ENCODE measurements around the gene U2SURP. TPM values are rescaled to one million over a fixed set of nuclear protein-coding genes. Genes with fewer than 3 reads are reported as not detected.

U2SURP gene
- total RNA-seq, result 10 to 100 TPM; 26.3 to 33.7 TPM

DNA sequence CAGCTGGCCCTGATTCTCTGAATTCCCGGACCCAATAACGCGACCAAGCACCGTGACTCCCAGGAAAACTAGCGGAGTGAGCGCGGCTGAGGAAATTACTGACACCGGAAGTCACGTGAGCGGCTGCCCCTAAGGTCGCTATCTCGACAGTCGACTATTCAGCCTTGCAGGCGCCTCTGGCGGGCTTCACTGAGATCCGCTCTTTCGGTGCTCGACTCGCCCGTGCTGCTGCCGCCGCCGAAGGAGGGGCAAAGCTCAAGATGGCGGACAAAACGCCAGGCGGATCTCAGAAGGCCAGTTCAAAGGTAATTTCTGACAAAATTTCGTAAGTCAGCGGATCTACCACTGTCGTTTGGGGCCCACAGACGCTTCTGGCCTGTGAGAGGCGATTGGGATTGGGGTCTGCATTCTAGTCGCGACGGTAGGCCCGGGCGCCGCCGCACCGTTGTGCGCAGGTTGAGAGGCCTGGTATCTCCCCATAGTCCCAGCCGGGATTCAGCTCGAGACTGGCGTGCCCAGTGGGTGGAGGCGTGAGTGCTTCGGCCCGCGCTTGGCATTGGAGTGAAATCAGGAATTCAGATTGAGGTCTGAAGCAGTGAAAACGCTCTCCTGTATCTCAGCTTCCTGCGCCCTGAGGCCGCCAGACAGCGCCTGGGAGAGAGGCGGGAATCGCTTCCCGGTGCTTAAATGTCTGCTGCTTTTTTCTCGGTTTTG is at the start of gene U2SURP:
Gene U2SURP, plus strand, starts transcription at position 202 of the 714 bp plus-strand sequence. Its CDS starts 59 bp downstream, at position 261.
- peaks cover 0 to 52% of the 10 kb centered on the region in 2 donors for H3K4me1 ChIP-seq
- peak within 1 kb of the TSS; percentile 89 to 97 for H3K4me3 ChIP-seq
- no peaks in the 10 kb centered on the region for H3K36me3 ChIP-seq
- TF ChIP-seq, protein P1, sequence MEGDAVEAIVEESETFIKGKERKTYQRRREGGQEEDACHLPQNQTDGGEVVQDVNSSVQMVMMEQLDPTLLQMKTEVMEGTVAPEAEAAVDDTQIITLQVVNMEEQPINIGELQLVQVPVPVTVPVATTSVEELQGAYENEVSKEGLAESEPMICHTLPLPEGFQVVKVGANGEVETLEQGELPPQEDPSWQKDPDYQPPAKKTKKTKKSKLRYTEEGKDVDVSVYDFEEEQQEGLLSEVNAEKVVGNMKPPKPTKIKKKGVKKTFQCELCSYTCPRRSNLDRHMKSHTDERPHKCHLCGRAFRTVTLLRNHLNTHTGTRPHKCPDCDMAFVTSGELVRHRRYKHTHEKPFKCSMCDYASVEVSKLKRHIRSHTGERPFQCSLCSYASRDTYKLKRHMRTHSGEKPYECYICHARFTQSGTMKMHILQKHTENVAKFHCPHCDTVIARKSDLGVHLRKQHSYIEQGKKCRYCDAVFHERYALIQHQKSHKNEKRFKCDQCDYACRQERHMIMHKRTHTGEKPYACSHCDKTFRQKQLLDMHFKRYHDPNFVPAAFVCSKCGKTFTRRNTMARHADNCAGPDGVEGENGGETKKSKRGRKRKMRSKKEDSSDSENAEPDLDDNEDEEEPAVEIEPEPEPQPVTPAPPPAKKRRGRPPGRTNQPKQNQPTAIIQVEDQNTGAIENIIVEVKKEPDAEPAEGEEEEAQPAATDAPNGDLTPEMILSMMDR (IDR thresholded peaks at IDR 0.05), result no peak
- no peaks in the 10 kb centered on the region for H3K27me3 ChIP-seq
- no peaks in the 10 kb centered on the region for H3K9me3 ChIP-seq
- peak within 1 kb of the TSS; percentile 92 to 93 for H3K27ac ChIP-seq
- peak; percentile 98 for DNase-seq (ENCODE audit: low spot score)

DNA sequence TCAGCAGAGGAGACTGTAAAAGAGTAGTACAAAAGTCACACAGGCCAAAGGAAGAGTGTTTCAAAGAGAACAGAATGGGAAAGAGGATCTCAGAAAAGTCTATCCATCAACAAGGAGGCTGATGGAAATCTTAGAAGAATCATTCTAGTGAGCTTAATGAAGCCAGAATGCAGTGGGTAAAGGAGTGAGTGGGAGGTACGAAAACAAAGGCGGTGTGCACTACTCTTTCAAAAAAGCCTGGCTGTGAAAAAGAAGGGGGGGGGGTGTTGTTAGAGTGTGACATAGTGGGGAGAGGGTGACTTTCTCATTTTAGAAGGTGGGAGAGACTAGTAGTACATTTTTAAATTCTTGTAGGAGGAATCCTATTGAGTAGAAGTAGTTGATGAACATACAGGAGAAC is 49.6 kb upstream of the U2SURP start:
- Histone ChIP-seq H3K27me3 (no peaks in the 10 kb centered on the region), H3K4me3 (no peak overlapping the region), H3K36me3 (no peaks in the 10 kb centered on the region), H3K27ac (no peak overlapping the region), H3K4me1 (peaks cover 0 to 12% of the 10 kb centered on the region in 2 donors), H3K9me3 (no peaks in the 10 kb centered on the region)
- no peak for DNase-seq (ENCODE audit: low spot score)
- TF ChIP-seq, protein P1 (IDR thresholded peaks at IDR 0.05), result no peak

DNA sequence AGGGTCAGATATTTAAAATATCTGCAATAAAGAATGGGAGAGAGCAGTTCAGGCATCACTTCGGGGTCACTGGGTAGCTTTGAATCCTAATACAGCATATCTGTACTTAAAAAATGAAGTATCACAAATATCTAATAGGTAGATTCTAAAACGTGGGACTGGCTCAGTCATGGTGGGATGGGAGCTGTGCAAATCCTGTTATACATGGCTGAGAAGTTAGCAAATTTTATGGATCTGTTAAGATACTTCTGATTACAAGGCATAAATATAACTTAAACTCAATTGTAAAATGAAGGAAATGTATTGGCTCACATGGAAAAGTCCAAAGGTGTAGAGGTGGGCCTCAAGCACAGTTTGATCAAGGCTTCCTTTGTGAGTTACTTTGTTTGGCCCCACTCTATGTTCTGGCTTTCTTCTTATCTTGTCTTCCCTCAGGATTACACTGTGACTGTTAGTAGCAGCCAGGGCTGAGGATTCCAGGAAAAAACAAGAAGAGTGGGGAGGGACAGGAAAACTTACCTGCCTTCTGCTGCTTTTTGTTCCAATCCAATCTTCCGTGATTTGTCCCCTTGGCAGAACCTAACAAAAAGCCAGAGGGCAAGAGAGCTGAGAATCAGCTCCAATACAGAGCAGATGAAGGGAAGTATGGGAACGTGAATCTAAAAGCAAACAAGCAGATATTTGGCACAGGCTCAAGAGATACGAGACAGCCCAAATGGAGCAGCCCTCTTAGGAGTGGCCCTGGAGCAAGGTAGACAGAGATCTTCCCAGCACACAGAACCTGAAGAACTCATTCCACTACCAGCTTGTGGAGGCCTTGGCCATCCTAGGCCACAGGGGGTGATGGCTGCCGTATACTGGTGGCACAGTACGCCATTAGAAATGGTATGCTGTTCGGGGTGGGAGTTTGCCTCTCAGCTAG is 48.8 kb upstream of the U2SURP start:
- Histone ChIP-seq H3K27me3 (no peaks in the 10 kb centered on the region), H3K9me3 (no peaks in the 10 kb centered on the region), H3K36me3 (no peaks in the 10 kb centered on the region), H3K4me3 (no peak overlapping the region), H3K4me1 (peaks cover 0 to 16% of the 10 kb centered on the region in 2 donors), H3K27ac (peak overlapping the region in 1 of 2 donors; percentile 7)
- TF ChIP-seq, protein P1 (IDR thresholded peaks at IDR 0.05), result no peak
- no peak for DNase-seq (ENCODE audit: low spot score)

DNA sequence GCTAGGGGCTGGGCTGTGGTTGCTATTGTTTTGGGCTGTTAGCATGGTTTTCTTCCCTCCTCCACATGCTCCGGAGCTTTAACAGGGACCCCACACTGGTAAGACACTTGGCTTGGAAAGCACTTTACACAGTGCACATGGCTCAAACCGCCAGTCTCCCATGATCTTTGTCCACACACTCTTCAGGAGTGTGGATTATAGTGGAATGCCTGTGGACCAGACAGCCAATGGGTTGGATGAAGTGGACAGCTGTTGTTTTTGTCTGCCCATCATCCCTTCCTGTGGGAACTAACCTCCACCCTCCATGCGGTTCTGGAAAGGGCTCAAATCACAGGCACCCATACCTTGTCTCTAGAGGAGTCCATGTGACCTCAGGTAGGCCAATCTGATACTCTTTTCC is 47.9 kb upstream of the U2SURP start:
- H3K9me3 ChIP-seq, result no peaks in the 10 kb centered on the region
- no peaks in the 10 kb centered on the region for H3K27me3 ChIP-seq
- DNase-seq (ENCODE audit: low spot score), result no peak
- TF ChIP-seq, protein P1 (IDR thresholded peaks at IDR 0.05), result no peak
- peaks cover 0 to 22% of the 10 kb centered on the region in 2 donors for H3K4me1 ChIP-seq
- no peak overlapping the region for H3K27ac ChIP-seq
- no peak overlapping the region for H3K4me3 ChIP-seq
- no peaks in the 10 kb centered on the region for H3K36me3 ChIP-seq

DNA sequence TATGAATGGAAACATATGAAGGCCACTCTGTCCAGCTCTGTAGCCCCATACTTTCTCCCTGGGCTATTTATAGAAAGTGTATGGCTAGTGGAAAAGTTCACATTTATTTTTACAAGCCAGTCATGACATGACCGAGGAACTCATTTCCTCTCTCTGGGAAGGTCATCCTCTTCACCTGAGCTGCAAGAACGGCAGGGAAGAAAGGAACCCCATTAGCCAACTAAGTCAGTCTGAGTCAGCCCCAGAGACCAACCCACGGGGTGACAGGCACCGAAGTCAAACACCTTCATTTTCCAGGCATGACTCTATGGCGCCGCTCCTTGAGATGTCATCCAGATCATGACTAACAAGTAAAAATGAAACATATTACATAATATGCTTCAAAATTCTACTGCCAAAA is 42.7 kb upstream of the U2SURP start:
- H3K4me1 ChIP-seq, result peaks cover 0 to 29% of the 10 kb centered on the region in 2 donors
- no peak overlapping the region for H3K4me3 ChIP-seq
- H3K36me3 ChIP-seq, result no peaks in the 10 kb centered on the region
- no peak for DNase-seq (ENCODE audit: low spot score)
- TF ChIP-seq, protein P1 (IDR thresholded peaks at IDR 0.05), result no peak
- H3K27me3 ChIP-seq, result no peaks in the 10 kb centered on the region
- H3K9me3 ChIP-seq, result no peaks in the 10 kb centered on the region
- peak overlapping the region; percentile 18 to 45 for H3K27ac ChIP-seq
